ENCODE results near the gene LSM14A. TPM values are rescaled to one million over a fixed set of nuclear protein-coding genes. Genes with fewer than 3 reads are reported as not detected.

The LSM14A gene
- total RNA-seq, 1 experiment from 2014 or later = 161 TPM

DNA sequence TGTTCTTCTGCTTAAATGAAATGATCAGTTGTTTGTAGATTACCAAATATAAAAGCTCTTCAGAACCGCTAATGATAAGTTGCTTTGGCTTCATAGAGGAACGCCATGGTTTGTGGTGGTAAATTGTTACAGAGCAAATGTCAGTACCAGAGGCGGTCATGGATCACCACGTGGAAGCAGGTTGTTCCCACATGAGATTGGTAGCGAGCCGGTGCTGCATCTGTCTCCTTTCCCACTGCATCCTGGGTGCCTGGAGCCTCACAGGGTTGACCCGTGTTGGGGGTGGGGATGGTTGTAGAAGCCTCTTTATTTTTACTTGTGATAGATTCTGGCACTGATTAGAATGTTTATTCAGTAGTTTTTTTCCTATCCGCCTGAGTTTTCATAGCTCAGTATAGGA lies 96.8 kb downstream of the LSM14A start:
- POLR2A ChIA-PET = no interaction called here
- H3K9me3 Mint-ChIP-seq = no peaks in the 10 kb centered on the region
- no peak for TF ChIP-seq NFE2L1 (CRISPR knock-in tag; IDR thresholded peaks at IDR 0.05)
- TF ChIP-seq, protein P1, sequence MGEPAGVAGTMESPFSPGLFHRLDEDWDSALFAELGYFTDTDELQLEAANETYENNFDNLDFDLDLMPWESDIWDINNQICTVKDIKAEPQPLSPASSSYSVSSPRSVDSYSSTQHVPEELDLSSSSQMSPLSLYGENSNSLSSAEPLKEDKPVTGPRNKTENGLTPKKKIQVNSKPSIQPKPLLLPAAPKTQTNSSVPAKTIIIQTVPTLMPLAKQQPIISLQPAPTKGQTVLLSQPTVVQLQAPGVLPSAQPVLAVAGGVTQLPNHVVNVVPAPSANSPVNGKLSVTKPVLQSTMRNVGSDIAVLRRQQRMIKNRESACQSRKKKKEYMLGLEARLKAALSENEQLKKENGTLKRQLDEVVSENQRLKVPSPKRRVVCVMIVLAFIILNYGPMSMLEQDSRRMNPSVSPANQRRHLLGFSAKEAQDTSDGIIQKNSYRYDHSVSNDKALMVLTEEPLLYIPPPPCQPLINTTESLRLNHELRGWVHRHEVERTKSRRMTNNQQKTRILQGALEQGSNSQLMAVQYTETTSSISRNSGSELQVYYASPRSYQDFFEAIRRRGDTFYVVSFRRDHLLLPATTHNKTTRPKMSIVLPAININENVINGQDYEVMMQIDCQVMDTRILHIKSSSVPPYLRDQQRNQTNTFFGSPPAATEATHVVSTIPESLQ (CRISPR knock-in tag; IDR thresholded peaks at IDR 0.05) = no peak
- TF ChIP-seq, protein P2, sequence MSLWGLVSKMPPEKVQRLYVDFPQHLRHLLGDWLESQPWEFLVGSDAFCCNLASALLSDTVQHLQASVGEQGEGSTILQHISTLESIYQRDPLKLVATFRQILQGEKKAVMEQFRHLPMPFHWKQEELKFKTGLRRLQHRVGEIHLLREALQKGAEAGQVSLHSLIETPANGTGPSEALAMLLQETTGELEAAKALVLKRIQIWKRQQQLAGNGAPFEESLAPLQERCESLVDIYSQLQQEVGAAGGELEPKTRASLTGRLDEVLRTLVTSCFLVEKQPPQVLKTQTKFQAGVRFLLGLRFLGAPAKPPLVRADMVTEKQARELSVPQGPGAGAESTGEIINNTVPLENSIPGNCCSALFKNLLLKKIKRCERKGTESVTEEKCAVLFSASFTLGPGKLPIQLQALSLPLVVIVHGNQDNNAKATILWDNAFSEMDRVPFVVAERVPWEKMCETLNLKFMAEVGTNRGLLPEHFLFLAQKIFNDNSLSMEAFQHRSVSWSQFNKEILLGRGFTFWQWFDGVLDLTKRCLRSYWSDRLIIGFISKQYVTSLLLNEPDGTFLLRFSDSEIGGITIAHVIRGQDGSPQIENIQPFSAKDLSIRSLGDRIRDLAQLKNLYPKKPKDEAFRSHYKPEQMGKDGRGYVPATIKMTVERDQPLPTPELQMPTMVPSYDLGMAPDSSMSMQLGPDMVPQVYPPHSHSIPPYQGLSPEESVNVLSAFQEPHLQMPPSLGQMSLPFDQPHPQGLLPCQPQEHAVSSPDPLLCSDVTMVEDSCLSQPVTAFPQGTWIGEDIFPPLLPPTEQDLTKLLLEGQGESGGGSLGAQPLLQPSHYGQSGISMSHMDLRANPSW (CRISPR knock-in tag; conservative IDR thresholded peaks at IDR 0.05; ENCODE audit: low read depth) = no peak
- TF ChIP-seq, protein P3, sequence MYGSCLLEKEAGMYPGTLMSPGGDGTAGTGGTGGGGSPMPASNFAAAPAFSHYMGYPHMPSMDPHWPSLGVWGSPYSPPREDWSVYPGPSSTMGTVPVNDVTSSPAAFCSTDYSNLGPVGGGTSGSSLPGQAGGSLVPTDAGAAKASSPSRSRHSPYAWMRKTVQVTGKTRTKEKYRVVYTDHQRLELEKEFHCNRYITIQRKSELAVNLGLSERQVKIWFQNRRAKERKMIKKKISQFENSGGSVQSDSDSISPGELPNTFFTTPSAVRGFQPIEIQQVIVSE (CRISPR knock-in tag; IDR thresholded peaks at IDR 0.05; ENCODE audit: borderline replicate concordance) = no peak
- TF ChIP-seq, protein P4, sequence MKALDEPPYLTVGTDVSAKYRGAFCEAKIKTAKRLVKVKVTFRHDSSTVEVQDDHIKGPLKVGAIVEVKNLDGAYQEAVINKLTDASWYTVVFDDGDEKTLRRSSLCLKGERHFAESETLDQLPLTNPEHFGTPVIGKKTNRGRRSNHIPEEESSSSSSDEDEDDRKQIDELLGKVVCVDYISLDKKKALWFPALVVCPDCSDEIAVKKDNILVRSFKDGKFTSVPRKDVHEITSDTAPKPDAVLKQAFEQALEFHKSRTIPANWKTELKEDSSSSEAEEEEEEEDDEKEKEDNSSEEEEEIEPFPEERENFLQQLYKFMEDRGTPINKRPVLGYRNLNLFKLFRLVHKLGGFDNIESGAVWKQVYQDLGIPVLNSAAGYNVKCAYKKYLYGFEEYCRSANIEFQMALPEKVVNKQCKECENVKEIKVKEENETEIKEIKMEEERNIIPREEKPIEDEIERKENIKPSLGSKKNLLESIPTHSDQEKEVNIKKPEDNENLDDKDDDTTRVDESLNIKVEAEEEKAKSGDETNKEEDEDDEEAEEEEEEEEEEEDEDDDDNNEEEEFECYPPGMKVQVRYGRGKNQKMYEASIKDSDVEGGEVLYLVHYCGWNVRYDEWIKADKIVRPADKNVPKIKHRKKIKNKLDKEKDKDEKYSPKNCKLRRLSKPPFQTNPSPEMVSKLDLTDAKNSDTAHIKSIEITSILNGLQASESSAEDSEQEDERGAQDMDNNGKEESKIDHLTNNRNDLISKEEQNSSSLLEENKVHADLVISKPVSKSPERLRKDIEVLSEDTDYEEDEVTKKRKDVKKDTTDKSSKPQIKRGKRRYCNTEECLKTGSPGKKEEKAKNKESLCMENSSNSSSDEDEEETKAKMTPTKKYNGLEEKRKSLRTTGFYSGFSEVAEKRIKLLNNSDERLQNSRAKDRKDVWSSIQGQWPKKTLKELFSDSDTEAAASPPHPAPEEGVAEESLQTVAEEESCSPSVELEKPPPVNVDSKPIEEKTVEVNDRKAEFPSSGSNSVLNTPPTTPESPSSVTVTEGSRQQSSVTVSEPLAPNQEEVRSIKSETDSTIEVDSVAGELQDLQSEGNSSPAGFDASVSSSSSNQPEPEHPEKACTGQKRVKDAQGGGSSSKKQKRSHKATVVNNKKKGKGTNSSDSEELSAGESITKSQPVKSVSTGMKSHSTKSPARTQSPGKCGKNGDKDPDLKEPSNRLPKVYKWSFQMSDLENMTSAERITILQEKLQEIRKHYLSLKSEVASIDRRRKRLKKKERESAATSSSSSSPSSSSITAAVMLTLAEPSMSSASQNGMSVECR (CRISPR knock-in tag; IDR thresholded peaks at IDR 0.05; ENCODE audit: borderline replicate concordance) = no peak
- TF ChIP-seq, protein P5, sequence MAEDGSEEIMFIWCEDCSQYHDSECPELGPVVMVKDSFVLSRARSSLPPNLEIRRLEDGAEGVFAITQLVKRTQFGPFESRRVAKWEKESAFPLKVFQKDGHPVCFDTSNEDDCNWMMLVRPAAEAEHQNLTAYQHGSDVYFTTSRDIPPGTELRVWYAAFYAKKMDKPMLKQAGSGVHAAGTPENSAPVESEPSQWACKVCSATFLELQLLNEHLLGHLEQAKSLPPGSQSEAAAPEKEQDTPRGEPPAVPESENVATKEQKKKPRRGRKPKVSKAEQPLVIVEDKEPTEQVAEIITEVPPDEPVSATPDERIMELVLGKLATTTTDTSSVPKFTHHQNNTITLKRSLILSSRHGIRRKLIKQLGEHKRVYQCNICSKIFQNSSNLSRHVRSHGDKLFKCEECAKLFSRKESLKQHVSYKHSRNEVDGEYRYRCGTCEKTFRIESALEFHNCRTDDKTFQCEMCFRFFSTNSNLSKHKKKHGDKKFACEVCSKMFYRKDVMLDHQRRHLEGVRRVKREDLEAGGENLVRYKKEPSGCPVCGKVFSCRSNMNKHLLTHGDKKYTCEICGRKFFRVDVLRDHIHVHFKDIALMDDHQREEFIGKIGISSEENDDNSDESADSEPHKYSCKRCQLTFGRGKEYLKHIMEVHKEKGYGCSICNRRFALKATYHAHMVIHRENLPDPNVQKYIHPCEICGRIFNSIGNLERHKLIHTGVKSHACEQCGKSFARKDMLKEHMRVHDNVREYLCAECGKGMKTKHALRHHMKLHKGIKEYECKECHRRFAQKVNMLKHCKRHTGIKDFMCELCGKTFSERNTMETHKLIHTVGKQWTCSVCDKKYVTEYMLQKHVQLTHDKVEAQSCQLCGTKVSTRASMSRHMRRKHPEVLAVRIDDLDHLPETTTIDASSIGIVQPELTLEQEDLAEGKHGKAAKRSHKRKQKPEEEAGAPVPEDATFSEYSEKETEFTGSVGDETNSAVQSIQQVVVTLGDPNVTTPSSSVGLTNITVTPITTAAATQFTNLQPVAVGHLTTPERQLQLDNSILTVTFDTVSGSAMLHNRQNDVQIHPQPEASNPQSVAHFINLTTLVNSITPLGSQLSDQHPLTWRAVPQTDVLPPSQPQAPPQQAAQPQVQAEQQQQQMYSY (CRISPR knock-in tag; IDR thresholded peaks at IDR 0.05) = no peak
- no peak for TF ChIP-seq IRF2 (CRISPR knock-in tag; IDR thresholded peaks at IDR 0.05; ENCODE audit: borderline replicate concordance, low read depth)
- no peak for TF ChIP-seq OVOL2 (CRISPR knock-in tag; IDR thresholded peaks at IDR 0.05; ENCODE audit: borderline replicate concordance)
- TF ChIP-seq KAT7 (CRISPR knock-in tag; IDR thresholded peaks at IDR 0.05; ENCODE audit: borderline replicate concordance) = no peak
- no peak for TF ChIP-seq CREB1 (CRISPR knock-in tag; IDR thresholded peaks at IDR 0.05)
- H3K4me3 Mint-ChIP-seq = no peak overlapping the region
- H3K27me3 Mint-ChIP-seq (ENCODE audit: low read depth) = no peaks in the 10 kb centered on the region
- peak overlapping the region; percentile 4; the same call in 1 of the 2 replicates for H3K27ac Mint-ChIP-seq
- peaks cover 35% of the 10 kb centered on the region for H3K4me1 Mint-ChIP-seq
- ATAC-seq = no peak
- no peaks in the 10 kb centered on the region for H3K36me3 Mint-ChIP-seq
- CTCF ChIA-PET = interaction anchor here (0.6 to 2.6 kb wide), 3 partner anchors 11 to 221 kb away, joined by 3 to 5 read pairs (median 3); no protein-coding TSS in a partner anchor
- no peak for DNase-seq (ENCODE audit: low spot score)

DNA sequence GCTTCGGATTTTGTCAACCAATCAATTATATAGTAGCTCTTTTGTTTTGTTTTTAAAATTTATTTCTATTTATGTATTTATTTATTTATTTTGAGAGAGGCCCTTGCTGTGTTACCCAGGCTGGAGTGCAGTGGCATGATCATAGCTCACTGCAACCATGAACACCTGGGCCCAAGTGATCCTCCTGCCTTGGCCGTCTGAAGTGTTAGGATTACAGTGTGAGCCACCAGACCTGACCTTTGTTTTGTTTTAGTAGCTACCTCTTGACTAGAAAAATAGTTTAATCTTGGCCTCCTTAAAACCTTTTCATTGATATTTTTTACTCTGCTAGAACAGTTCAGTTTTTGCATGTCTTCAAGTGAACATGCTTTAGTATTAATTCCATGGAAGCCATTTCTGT lies 97.2 kb downstream of the LSM14A start:
- Mint-ChIP-seq H3K4me1 (peaks cover 37% of the 10 kb centered on the region), H3K4me3 (no peak overlapping the region), H3K27ac (peak overlapping the region; percentile 92; the same call in 1 of the 2 replicates), H3K36me3 (no peaks in the 10 kb centered on the region), H3K9me3 (0 out of 2 replicates have a peak, but pooled peaks cover 2% of the 10 kb centered on the region), H3K27me3 (ENCODE audit: low read depth) (no peaks in the 10 kb centered on the region)
- ATAC-seq (no peak), DNase-seq (ENCODE audit: low spot score) (no peak)
- POLR2A ChIA-PET = no interaction called here
- CTCF ChIA-PET = interaction anchor here (0.6 to 2.6 kb wide), 4 partner anchors 10 to 220 kb away, joined by 3 to 5 read pairs (median 4); no protein-coding TSS in a partner anchor
- TF ChIP-seq GTF2I (CRISPR knock-in tag; conservative IDR thresholded peaks at IDR 0.05) = no peak
- no peak for TF ChIP-seq IRF2 (CRISPR knock-in tag; IDR thresholded peaks at IDR 0.05; ENCODE audit: borderline replicate concordance, low read depth)
- no peak for TF ChIP-seq OVOL2 (CRISPR knock-in tag; IDR thresholded peaks at IDR 0.05; ENCODE audit: borderline replicate concordance)
- TF ChIP-seq, protein P2 (CRISPR knock-in tag; conservative IDR thresholded peaks at IDR 0.05; ENCODE audit: low read depth) = no peak
- TF ChIP-seq, protein P6, sequence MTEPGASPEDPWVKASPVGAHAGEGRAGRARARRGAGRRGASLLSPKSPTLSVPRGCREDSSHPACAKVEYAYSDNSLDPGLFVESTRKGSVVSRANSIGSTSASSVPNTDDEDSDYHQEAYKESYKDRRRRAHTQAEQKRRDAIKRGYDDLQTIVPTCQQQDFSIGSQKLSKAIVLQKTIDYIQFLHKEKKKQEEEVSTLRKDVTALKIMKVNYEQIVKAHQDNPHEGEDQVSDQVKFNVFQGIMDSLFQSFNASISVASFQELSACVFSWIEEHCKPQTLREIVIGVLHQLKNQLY (CRISPR knock-in tag; IDR thresholded peaks at IDR 0.05) = no peak
